RKO (cell line): ENCODE data around the gene CDKL4.
"Not testable (repeated sequence)": the region's sequence is repeated elsewhere in the genome, so short reads cannot be mapped to it uniquely, and the experiment has no call there.

Source experiments
- DNase-seq: peaks from one replicate; pipeline ENCODE4 v3.0.0-alpha.2; 2016; ENCODE audit warnings: low spot score

Gene CDKL4

GRCh38 chr2:39179974-39180960, 63.5 kb downstream of the CDKL4 start:
- no peak for DNase-seq

GRCh38 chr2:39178756-39179155, 65.0 kb downstream of the CDKL4 start:
- DNase-seq = no peak

GRCh38 chr2:39176997-39177396, 66.8 kb downstream of the CDKL4 start:
- no peak for DNase-seq

- no peak for DNase-seq
Observed at GRCh38 chr2:39175026-39175812, 68.6 kb downstream of the CDKL4 start.

- DNase-seq = no peak
Observed at GRCh38 chr2:39174022-39174421, 69.7 kb downstream of the CDKL4 start.

- not testable (repeated sequence) for DNase-seq
Observed at GRCh38 chr2:39172047-39172706, 71.6 kb downstream of the CDKL4 start.

- no peak for DNase-seq
Observed at GRCh38 chr2:39171621-39172020, 72.1 kb downstream of the CDKL4 start.

- DNase-seq = no peak
Observed at GRCh38 chr2:39164089-39164488, 79.7 kb downstream of the CDKL4 start.

- no peak for DNase-seq
Observed at GRCh38 chr2:39160982-39161381, 82.8 kb downstream of the CDKL4 start.

GRCh38 chr2:39159283-39159682, 84.5 kb downstream of the CDKL4 start:
- no peak for DNase-seq

- DNase-seq = no peak
Observed at GRCh38 chr2:39158351-39158750, 85.4 kb downstream of the CDKL4 start.

- DNase-seq = no peak
Observed at GRCh38 chr2:39156846-39157245, 86.9 kb downstream of the CDKL4 start.

GRCh38 chr2:39156107-39156506, 87.7 kb downstream of the CDKL4 start:
- no peak for DNase-seq

GRCh38 chr2:39155573-39155972, 88.2 kb downstream of the CDKL4 start:
- DNase-seq = not testable (repeated sequence)

GRCh38 chr2:39154944-39155343, 88.8 kb downstream of the CDKL4 start:
- no peak for DNase-seq

GRCh38 chr2:39153312-39153711, 90.5 kb downstream of the CDKL4 start:
- no peak for DNase-seq

- DNase-seq = no peak
Observed at GRCh38 chr2:39152504-39152903, 91.3 kb downstream of the CDKL4 start.

GRCh38 chr2:39150890-39151497, 92.8 kb downstream of the CDKL4 start:
- no peak for DNase-seq

- DNase-seq = no peak
Observed at GRCh38 chr2:39150102-39150562, 93.6 kb downstream of the CDKL4 start.

- no peak for DNase-seq
Observed at GRCh38 chr2:39146630-39147029, 97.1 kb downstream of the CDKL4 start.

- no peak for DNase-seq
Observed at GRCh38 chr2:39145906-39146421, 97.8 kb downstream of the CDKL4 start.

GRCh38 chr2:39144416-39144815, 99.4 kb downstream of the CDKL4 start:
- no peak for DNase-seq
